H54 (cell line): ENCODE results near the gene FOXR1.
"Not testable (repeated sequence)": the region's sequence is repeated elsewhere in the genome, so short reads cannot be mapped to it uniquely, and the experiment has no call there.

Experiments used
- DNase-seq: peaks from one replicate; pipeline ENCODE4 v3.0.0; 2011; ENCODE audit warnings: low spot score, mixed read lengths; ENCODE audit not compliant: insufficient read length
- FAIRE-seq: peaks from 3 replicates; lab custom pipeline; 2011; peaks lifted over from hg19 to GRCh38; lab: Jason Lieb, UNC
- POLR2A ChIP-seq: IDR thresholded peaks from 2 replicates; pipeline ENCODE4 v1.6.1; 2011; ENCODE audit warnings: low read depth, mild to moderate bottlenecking, low read length

FOXR1 gene

DNA sequence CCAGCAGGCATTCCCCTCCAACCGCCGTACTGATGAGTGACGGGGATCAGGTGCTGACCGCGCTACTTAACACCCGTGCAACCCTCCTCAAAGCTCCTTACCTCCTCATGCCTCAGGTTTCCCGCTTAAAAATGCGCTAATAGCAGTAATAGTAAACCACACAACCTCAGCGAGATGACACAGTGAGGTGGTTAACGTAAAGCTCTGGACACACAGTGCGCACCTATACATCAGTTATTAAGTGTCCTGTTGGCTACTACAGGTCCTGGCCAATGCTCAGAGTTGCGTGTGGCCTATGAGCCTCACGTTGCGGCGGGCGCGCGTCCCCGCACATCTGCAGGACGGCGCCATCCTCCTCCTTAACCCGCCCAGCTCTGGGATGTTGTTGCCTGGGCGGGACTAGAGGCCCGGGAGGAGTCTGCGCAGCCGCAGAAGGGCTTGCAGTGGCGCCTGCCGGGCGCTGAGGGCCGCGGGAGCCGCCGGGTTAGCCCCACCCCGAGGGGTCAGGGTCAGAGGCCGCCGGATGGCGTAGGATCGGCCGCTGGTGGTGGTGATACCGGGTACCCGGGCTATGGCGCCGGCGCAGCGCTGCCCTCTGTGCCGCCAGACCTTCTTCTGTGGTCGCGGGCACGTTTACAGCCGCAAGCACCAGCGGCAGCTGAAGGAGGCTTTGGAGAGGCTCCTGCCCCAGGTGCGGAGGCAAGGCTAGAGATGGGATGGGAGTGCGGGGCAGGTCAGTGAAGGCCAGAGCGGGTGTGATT lies 26.2 kb downstream of the FOXR1 start, which contains the start of gene CENATAC:
TSS of gene CENATAC (plus strand) at position 512 of the 761 bp plus-strand sequence. CDS start at position 572, 60 bp downstream.
- peak; percentile 90 for TF ChIP-seq POLR2A
- DNase-seq (peak; percentile 89), FAIRE-seq (no peak)

DNA sequence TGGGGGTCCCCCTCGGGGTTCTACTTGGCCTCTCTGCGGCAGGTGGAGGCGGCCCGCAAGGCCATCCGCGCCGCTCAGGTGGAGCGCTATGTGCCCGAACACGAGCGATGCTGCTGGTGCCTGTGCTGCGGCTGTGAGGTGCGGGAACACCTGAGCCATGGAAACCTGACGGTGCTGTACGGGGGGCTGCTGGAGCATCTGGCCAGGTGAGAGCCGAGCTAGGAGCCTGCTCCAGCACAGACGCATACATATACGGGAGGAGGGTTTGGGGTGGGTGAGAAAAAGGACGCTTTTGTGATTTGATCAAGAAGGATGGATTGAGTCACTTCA lies 26.8 kb downstream of the FOXR1 start:
- DNase-seq (no peak), FAIRE-seq (no peak)
- no peak for TF ChIP-seq POLR2A

- peak; percentile 54 for DNase-seq
- FAIRE-seq, result no peak
These were observed 27.3 kb downstream of the FOXR1 start for GRCh38 chr11:118998822-118999221.

GRCh38 chr11:119000906-119001305 lies 29.3 kb downstream of the FOXR1 start:
- TF ChIP-seq POLR2A, result no peak
- DNase-seq (no peak), FAIRE-seq (no peak)

More at GRCh38 chr11:118998822-118999221, 27.3 kb downstream of the FOXR1 start:
- TF ChIP-seq POLR2A, result no peak

DNA sequence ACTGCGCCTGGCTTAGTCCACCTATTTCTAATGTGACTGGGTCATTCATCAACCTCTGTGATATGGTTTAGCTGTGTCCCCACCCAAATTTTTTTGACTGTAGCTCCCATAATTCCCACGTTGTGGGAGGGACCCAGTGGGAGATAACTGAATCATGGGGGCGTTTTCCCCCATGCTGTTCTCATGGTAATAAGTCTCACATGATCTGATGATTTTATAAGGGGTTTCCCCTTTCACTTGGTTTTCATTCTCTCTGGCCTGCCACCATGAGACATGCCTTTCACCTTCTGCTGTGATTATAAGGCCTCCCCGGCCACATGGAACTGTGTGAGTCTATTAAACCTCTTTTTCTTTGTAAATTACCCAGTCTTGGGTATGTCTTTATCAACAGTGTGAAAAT lies 35.1 kb downstream of the FOXR1 start:
- DNase-seq (no peak), FAIRE-seq (no peak)
- no peak for TF ChIP-seq POLR2A

DNA sequence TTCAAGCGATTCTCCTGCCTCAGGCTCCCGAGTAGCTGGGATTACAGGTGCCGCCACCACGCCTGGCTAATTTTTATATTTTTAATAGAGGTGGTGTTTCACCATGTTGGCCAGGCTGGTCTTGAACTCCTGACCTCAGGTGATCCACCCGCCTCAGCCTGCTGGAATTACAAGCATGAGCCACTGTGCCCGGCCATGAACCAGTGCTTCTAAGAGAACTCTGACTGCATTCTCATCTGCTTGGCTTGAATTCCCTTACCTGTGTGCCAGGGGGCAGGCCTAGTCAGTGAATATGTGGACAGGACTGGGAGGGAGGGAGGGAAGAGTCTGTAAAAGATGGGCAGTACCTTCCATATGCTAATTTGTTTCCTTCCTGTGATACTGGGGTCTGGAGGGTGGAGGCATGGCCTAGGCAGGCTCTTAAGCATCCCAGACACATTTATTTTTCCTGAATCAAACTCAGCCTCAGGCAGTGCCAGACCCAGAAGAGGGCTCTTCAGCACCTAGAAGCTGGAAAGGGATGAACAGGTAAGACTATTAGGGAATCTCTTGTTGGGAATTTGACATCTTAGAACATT lies 40.0 kb downstream of the FOXR1 start:
- no peak for TF ChIP-seq POLR2A
- FAIRE-seq (no peak), DNase-seq (no peak)

DNA sequence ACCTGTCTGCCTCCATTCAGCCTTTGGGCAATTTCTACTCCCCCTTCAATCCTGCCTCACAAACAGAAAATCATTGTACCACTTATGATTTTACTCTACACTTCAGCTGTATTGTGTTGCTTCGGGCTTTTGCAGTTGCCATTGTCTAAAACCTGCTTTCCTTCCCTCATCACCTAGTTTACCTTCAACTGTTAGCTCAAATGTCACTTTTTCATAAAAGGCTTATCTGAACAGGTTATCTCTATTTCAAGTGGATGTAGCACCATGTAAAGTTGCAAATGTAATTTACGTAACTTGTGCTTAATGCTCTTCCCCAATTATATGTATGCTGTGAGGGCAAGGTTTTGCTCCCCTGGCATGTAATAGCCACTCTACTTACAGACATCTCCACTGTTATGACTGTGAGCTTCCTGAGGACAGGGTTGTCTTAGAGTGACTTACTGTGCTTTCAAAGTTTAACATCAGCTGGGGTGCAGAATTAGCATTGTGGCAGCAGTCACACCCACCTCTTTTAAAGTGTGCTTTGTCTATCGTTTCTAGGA lies 41.1 kb downstream of the FOXR1 start:
- no peak for TF ChIP-seq POLR2A
- no peak for DNase-seq
- FAIRE-seq, result no peak

- no peak for TF ChIP-seq POLR2A
- FAIRE-seq (no peak), DNase-seq (no peak)
These were observed 42.8 kb downstream of the FOXR1 start for GRCh38 chr11:119014209-119014924.

- DNase-seq (no peak), FAIRE-seq (no peak)
- TF ChIP-seq POLR2A, result no peak
These were observed 43.6 kb downstream of the FOXR1 start for GRCh38 chr11:119015054-119015611.

GRCh38 chr11:119016216-119017009 lies 44.9 kb downstream of the FOXR1 start:
- no peak for TF ChIP-seq POLR2A
- DNase-seq (no peak), FAIRE-seq (no peak)

DNA sequence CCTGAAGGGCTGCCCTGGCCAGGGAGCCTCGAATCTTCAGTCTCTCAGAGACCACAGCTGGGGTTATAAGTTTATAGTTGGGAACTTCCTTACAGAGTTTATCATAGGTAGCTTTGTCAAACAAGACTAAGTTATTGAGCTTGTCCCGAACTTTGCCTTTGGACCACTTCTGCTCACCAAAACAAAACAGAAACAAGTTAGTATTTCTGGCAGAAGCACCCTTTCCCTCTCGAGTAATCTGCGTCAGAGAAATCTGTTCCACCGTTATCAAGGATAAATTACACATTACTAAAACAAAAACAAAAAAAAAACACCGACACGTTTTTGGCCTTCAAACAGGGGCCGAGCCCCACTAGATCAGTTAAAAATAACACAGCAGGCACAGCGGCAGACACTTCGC lies 45.8 kb downstream of the FOXR1 start:
- DNase-seq, FAIRE-seq: not testable (repeated sequence)

DNA sequence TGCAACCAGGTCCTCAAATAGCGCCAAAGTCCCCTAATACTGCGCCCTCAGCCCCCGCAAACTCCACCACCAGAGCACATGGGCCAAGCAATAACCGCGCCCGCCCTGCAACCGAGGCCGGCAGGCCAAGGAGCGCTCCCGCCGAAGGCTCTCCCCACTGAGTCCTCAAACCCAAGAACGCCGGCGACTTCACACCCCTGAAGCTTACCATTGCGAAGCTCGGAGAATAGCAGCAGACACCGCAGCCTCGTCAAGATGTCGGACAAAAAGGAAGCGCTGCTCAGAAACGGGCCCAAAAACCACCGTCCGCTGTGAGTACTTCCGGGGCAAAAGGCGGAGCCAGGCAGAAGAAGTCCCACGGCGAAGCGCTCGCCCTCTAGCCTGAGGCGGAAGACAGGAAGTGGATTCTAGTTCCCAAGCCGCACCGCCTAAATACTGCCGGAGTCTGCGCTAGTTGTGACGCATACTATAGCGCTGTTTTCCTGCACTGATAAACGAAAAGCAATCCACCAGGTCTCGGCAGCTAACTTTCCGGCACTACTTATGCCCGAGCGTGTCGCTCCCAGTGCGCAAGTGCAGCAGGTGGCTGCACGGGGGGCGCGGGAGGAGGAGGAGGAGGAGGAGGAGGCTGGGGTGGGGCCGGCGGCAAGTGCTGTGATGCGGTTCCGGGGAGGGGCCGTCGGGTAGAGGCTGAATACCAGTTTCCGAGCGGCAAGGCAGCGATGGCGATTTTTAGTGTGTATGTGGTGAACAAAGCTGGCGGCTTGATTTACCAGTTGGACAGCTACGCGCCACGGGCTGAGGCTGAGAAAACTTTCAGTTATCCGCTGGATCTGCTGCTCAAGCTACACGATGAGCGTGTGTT lies 46.7 kb downstream of the FOXR1 start, which contains the start of the genes RPS25 and TRAPPC4:
TSS of gene RPS25 (minus strand) at position 270 of the 865 bp plus-strand sequence. CDS start at position 211, 59 bp downstream.
TSS of gene TRAPPC4 (plus strand) at position 693 of the 865 bp plus-strand sequence. CDS start at position 723, 30 bp downstream.
- TF ChIP-seq POLR2A, result peak; percentile 58
- DNase-seq (peak; percentile 72), FAIRE-seq (peak; percentile 41)

GRCh38 chr11:119019996-119020395 lies 48.4 kb downstream of the FOXR1 start:
- TF ChIP-seq POLR2A, result no peak
- no peak for FAIRE-seq
- no peak for DNase-seq
